ENCODE measurements around the gene LLPH.

DNA sequence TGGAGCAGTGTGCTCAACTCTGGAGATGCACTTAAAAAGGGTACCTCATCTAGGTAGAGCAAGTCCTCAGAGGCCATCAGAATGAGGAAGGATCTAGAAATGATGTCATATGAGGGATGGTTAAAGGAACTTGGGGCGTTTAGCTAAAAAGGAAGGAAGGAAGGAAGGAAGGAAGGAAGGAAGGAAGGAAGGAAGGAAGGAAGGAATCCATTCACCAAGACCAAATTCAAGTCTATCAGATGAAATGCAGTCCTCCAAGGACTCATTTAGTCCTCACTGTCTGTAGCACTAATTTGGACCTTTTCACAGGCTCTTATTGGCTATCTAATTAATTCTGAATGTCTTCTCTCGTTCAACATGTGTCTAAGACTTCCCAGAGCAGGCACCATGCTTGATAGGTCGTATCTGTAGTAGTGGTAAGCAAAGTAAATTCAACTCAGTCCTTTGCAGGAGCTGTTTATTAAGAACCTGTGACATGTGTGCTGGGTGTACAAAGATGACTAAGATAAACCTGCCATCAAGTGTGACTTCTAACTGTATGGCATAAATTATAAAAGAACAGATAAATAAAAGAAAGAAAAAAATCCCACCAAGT, 63.5 kb downstream of the LLPH start:
- TF ChIP-seq, protein P1, sequence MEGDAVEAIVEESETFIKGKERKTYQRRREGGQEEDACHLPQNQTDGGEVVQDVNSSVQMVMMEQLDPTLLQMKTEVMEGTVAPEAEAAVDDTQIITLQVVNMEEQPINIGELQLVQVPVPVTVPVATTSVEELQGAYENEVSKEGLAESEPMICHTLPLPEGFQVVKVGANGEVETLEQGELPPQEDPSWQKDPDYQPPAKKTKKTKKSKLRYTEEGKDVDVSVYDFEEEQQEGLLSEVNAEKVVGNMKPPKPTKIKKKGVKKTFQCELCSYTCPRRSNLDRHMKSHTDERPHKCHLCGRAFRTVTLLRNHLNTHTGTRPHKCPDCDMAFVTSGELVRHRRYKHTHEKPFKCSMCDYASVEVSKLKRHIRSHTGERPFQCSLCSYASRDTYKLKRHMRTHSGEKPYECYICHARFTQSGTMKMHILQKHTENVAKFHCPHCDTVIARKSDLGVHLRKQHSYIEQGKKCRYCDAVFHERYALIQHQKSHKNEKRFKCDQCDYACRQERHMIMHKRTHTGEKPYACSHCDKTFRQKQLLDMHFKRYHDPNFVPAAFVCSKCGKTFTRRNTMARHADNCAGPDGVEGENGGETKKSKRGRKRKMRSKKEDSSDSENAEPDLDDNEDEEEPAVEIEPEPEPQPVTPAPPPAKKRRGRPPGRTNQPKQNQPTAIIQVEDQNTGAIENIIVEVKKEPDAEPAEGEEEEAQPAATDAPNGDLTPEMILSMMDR (IDR thresholded peaks at IDR 0.05) = no peak
- no peak for TF ChIP-seq ZFX (IDR thresholded peaks at IDR 0.05; ENCODE audit: borderline replicate concordance)

Data from 22Rv1 (cell line).